Stimulated activated CD4-positive, alpha-beta T cell treated with anti-CD3 and anti-CD28 coated beads, Interleukin-1b, Interleukin-23, amount 100 ng/mL, for 1 hour (primary cell): ENCODE measurements around the gene GSDME.

Experiments used
- DNase-seq, 2 donors: peaks; one replicate each; pipeline ENCODE4 v3.0.0-alpha.2; 2020; ENCODE audit warnings: low read depth in 2 of 2

The GSDME gene

DNA sequence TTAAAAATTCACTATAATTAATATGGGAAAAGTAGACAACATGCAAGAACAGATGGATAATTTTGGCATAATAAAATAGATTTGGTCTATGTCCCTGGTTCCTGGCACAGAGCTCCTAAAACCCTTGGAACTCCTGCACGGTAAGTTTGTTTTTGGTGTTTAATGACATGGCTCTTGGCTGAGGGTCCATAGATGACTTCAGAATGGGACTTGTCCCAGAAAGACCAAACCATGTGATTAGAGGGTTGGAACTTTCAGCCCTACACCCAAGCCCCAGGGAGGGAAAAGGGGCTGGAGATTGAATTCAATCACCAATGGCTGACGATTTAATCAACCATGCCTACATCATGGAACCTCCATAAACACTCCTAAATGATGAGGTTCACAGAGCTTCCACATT is 12.6 kb upstream of the GSDME start:
- no peak for DNase-seq

- DNase-seq: no peak
Measured at GRCh38 chr7:24769014-24769830, 12.0 kb upstream of the GSDME start.

- no peak for DNase-seq
Measured at GRCh38 chr7:24767878-24768569, 10.8 kb upstream of the GSDME start.

GRCh38 chr7:24764972-24765744 is 7.9 kb upstream of the GSDME start:
- DNase-seq: no peak

- DNase-seq: no peak
Measured at GRCh38 chr7:24764011-24764410, 6.7 kb upstream of the GSDME start.

DNA sequence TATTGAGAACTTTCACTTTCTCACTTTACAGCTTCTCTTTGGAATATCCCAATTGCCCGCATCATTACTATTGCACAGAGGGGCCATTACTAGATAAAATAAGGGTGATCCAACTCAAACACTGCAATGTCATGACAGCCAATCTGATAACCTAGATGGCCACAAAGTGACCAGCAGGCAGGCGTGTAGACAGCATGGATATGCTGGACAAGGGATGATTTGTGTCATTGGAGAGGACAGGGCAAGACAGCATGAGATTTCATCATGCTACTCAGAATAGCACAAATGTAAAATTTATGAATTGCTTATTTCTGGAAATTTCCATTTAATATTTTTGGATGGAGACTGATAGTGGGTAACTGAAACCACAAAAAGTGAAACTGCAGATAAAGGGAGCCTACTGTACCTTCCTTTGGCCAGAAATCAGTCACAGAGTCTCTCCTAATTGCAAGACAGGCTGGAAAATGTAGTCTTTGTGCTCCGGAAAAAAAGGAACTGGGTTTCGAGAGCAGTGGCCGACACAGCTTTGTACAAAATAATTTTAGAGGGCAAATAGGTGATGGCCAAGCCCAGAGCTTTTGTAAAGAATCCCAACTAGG is 6.1 kb upstream of the GSDME start:
- DNase-seq: no peak

DNA sequence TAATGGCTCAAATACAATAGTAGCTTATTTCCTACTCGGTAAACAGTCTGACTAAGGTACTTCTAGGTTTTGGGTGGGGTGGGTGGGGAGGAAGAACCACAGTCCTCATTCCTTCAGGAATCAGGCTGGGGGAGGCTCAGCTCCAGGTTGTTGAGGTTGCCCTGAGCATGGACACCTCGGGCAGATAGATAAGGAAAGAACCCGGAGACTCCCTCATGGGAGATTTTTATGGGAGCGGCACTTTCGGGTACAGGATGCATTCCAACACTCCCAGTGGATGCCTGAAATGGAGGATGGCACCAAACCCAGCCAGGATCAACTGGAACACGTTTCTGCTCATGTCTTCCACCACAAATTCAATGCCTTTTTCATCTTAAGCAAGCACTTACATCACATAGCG is 5.5 kb upstream of the GSDME start:
- DNase-seq: no peak

- DNase-seq: no peak
Measured at GRCh38 chr7:24760968-24761367, 3.7 kb upstream of the GSDME start.

- no peak for DNase-seq
Measured at GRCh38 chr7:24756545-24757352, 515 bp downstream of the GSDME start.

DNA sequence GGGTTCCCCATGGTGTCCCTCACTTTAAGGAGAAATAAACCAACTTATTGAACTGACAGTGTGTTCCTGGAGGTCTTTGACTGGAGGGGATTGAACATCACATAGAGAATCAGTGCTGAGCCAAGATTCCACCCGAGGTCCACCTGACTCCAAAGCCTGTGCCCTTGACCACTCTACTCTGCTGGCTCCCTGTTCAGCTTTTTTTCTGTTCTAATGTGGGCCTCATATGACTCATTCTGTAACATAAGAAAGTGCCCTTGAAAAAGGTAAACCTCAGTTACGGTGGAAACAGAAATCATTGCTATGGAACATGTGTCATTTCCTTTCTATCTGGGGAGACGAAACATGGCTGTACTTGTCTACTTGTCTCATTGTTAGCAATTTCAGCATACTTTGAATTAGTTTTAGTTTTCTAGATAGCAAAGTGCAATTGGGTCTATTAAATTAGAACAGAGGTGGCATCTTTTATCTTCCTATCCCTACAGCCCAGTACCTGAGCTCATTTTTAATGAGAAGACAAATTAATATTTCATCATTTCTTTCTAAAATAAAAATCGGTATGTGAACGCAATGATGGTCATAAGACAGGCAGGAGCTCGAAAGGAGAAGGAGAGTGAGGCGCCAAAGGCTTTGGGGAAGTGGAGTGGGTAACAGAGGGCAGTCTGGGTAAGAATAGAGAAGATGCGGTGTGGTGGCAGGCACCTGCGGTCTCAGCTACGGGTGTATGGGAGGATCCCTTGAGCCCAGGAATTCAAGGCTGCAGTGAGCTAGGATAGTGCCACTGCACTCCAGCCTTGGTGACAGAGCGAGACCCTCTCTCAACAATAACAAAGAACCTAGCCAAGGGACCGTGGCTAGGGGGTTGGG is 1.5 kb downstream of the GSDME start:
- no peak for DNase-seq

DNA sequence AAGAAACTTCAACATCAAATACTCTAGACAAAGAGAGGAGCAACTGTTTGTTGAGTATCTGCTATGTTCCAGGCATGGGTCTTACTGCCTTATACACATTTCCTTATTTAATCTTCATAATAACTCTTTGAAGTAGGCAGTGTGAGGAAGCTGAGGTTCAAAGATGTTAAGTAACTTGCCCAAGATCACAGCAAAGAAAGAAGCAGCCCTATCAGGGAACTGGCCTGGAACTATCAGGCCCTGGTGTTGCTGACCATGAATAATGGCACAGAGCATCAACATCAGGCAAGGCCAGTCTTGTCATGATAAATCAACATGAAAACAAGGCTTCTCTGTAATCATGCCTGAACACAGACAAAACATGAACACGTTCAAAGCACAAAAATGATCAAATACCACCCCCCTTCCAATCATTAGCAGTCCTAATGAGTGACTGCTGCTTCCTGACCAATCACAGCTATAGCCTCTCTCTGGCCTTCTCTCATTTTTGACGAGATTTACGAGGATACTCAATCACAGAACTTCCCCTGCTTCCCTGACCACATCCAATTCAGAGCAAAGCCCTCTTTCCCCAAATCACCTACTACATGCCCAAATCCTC is 2.3 kb downstream of the GSDME start:
- no peak for DNase-seq

GRCh38 chr7:24752073-24752800 is 5.0 kb downstream of the GSDME start:
- no peak for DNase-seq

- no peak for DNase-seq
Measured at GRCh38 chr7:24751484-24751883, 5.8 kb downstream of the GSDME start.

- DNase-seq: no peak
Measured at GRCh38 chr7:24750441-24751055, 6.7 kb downstream of the GSDME start.

DNA sequence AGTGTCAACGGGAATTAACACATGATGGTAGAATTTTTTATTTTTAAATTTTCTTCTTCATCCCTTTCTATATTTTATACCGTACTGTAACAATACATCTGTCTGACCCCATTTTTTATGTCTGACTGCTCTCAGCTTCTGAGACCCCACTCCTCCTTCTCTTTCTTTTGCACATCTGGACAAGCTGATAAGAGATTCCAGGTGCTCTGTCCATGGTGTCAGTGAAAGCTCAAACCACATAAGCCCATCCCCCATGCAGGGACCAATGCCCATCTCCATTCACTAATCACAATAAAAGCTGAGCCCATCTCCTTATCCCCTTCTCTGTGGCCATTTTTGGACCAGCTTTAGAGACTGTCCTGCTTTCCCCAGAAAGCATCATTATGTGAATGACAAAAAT is 8.7 kb downstream of the GSDME start:
- DNase-seq: no peak

GRCh38 chr7:24745355-24745754 is 11.9 kb downstream of the GSDME start:
- no peak for DNase-seq

DNA sequence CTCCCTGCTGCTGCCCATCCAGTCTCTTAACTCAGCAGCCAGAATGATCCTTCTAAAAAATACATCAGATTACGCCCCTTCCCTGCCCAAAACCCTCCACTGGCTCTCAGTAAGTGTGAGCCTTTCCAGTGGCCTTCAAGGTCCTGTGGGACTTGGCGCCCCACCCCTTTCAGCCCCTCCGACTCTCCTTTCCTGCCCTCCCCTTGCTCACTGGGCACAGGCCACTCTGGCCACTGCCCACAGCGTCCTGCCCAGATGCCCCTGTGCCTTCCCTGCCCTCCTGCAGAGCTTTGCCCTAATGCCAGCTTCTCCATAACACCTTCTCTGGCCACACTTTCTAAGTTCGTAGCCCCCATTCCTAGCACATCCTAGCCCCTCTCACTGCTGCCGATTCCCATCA is 13.8 kb downstream of the GSDME start:
- no peak for DNase-seq

- DNase-seq: no peak
Measured at GRCh38 chr7:24742506-24743162, 14.6 kb downstream of the GSDME start.
